B cell (primary cell): ENCODE measurements around the gene CHTOP.

ENCODE experiments used
- CTCF ChIP-seq: fragments of 200-600 bp; IDR thresholded peaks from one replicate; pipeline ENCODE4 v1.8.0; 2022; ENCODE audit warnings: antibody characterized with exemption, mild to moderate bottlenecking
- EZH2 ChIP-seq: IDR thresholded peaks from 2 replicates; pipeline ENCODE4 v1.6.1; 2012; ENCODE audit warnings: borderline replicate concordance, low read depth, mild to moderate bottlenecking, moderate library complexity, low read length; ENCODE audit not compliant: insufficient read depth, poor library complexity, severe bottlenecking

- TF ChIP-seq CTCF (no peak), EZH2 (no peak)
These were observed 55.0 kb downstream of the CHTOP start for GRCh38 chr1:153688736-153689328.
